ENCODE results near the gene MRPL34.

DNA sequence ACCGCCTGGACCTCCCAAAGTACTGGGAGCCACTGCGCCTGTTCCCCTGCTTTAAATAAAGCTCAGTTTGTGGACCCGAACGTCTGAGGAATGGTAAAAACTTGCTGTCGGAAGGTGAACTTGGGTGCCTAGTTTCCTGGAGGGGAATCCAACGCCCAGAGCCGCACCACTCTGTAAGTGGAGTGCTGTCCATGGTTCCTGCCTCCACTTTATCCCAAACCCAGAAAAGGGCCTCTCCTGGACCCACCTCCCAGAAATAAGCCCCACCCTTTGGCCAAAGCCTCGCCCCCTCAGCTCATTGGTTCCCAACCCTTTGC, 26.6 kb downstream of the MRPL34 start:
- TF ChIP-seq, protein P1, sequence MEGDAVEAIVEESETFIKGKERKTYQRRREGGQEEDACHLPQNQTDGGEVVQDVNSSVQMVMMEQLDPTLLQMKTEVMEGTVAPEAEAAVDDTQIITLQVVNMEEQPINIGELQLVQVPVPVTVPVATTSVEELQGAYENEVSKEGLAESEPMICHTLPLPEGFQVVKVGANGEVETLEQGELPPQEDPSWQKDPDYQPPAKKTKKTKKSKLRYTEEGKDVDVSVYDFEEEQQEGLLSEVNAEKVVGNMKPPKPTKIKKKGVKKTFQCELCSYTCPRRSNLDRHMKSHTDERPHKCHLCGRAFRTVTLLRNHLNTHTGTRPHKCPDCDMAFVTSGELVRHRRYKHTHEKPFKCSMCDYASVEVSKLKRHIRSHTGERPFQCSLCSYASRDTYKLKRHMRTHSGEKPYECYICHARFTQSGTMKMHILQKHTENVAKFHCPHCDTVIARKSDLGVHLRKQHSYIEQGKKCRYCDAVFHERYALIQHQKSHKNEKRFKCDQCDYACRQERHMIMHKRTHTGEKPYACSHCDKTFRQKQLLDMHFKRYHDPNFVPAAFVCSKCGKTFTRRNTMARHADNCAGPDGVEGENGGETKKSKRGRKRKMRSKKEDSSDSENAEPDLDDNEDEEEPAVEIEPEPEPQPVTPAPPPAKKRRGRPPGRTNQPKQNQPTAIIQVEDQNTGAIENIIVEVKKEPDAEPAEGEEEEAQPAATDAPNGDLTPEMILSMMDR (IDR thresholded peaks at IDR 0.05 in 4 of 5, conservative IDR thresholded peaks at IDR 0.05 in 1 of 5), result no peak
- no peak for TF ChIP-seq POLR2A (IDR thresholded peaks at IDR 0.05)
